Hepatocyte (in vitro differentiated cells): ENCODE results near the gene INTS2. TPM values are rescaled to one million over a fixed set of nuclear protein-coding genes. Genes with fewer than 3 reads are reported as not detected.

Experiments used
- DNase-seq: peaks from one replicate; pipeline ENCODE4 v3.0.0-alpha.2; 2016; ENCODE audit warnings: low spot score
- H2AFZ ChIP-seq: fragments of 200-600 bp; sonication (generic); 2 replicates; pipeline ENCODE4 v1.6.0; 2016; ENCODE audit warnings: antibody characterized with exemption, mild to moderate bottlenecking
- H3K27ac ChIP-seq: fragments of 200-600 bp; sonication (generic); 2 replicates; pipeline ENCODE4 v1.5.1; 2016; ENCODE audit warnings: mild to moderate bottlenecking
- H3K27me3 ChIP-seq: fragments of 200-600 bp; sonication (generic); 2 replicates; pipeline ENCODE4 v1.6.1; 2016
- H3K36me3 ChIP-seq: fragments of 200-600 bp; sonication (generic); replicated peaks from 2 replicates; pipeline ENCODE4 v1.5.1; 2016; ENCODE audit warnings: low read depth; ENCODE audit not compliant: insufficient read depth
- H3K4me1 ChIP-seq: fragments of 200-600 bp; sonication (generic); 2 replicates; pipeline ENCODE4 v1.5.1; 2016; ENCODE audit warnings: mild to moderate bottlenecking, moderate library complexity; ENCODE audit not compliant: insufficient read depth
- H3K4me2 ChIP-seq: fragments of 200-600 bp; sonication (generic); 2 replicates; pipeline ENCODE4 v1.6.0; 2016
- H3K4me3 ChIP-seq: fragments of 200-600 bp; sonication (generic); 2 replicates; pipeline ENCODE4 v1.5.1; 2016; ENCODE audit warnings: mild to moderate bottlenecking
- H3K79me2 ChIP-seq: fragments of 200-600 bp; sonication (generic); 2 replicates; pipeline ENCODE4 v1.6.0; 2017; ENCODE audit warnings: mild to moderate bottlenecking
- H3K9me2 ChIP-seq: fragments of 200-600 bp; sonication (generic); replicated peaks from 2 replicates; pipeline ENCODE4 v1.6.0; 2017; ENCODE audit warnings: mild to moderate bottlenecking; ENCODE audit not compliant: insufficient read depth
- H3K9me3 ChIP-seq: fragments of 200-600 bp; sonication (generic); 2 replicates; pipeline ENCODE4 v1.5.1; 2016; ENCODE audit warnings: low read depth, mild to moderate bottlenecking
- H4K20me1 ChIP-seq: fragments of 200-600 bp; sonication (generic); 2 replicates; pipeline ENCODE4 v1.6.0; 2016; ENCODE audit warnings: mild to moderate bottlenecking; ENCODE audit not compliant: insufficient read depth, poor library complexity, severe bottlenecking
- CTCF ChIP-seq: fragments of 200-600 bp; sonication (generic); IDR thresholded peaks from 2 replicates; pipeline ENCODE4 v1.5.1; 2016; ENCODE audit warnings: antibody characterized with exemption, mild to moderate bottlenecking; ENCODE audit not compliant: poor library complexity
- EZH2 ChIP-seq: fragments of 200-600 bp; sonication (generic); IDR thresholded peaks from 2 replicates; pipeline ENCODE4 v1.6.1; 2016; ENCODE audit warnings: antibody characterized with exemption, mild to moderate bottlenecking, borderline replicate concordance
- EZH2phosphoT487 ChIP-seq: fragments of 200-600 bp; sonication (generic); IDR thresholded peaks from one replicate; pipeline ENCODE4 v1.6.1; 2018; ENCODE audit warnings: antibody characterized with exemption, mild to moderate bottlenecking, low read depth, moderate library complexity; ENCODE audit not compliant: unreplicated experiment, severe bottlenecking
- WGBS: methylation state at CpG from one replicate; pipeline ENCODE4 v1.1.6; 2016; ENCODE audit warnings: low lambda C conversion rate; ENCODE audit errors: missing lambda C conversion rate; 5-methylcytosine and 5-hydroxymethylcytosine counted together
- polyA plus RNA-seq: library from polyadenylated mRNA; unstranded; fragments of >200 nt; fragmentation: Nextera tagmentation; extraction: Ambion mirVana; gene quantifications from 2 replicates; pipeline ENCODE4 v1.2.1, GENCODE V29; 2016
- total RNA-seq: library from RNA; depleted of rRNA; stranded (reverse); fragments of >200 nt; gene quantifications from 2 replicates; pipeline ENCODE4 v1.2.3, GENCODE V29; 2014

Gene INTS2
- total and polyA plus RNA-seq, 2 experiments from 2014 or later = 2.6 to 10.9 TPM

GRCh38 chr17:61834610-61835009 lies 93.2 kb downstream of the INTS2 start:
- H2AFZ ChIP-seq = no peak overlapping the region
- TF ChIP-seq EZH2phosphoT487 (no peak), CTCF (no peak), EZH2 (no peak)
- H3K9me2 ChIP-seq = no peaks in the 10 kb centered on the region

GRCh38 chr17:61833536-61834193 lies 94.1 kb downstream of the INTS2 start:
- Histone ChIP-seq H3K27me3 (no peaks in the 10 kb centered on the region), H3K4me1 (no peaks in the 10 kb centered on the region), H3K4me3 (no peak overlapping the region), H3K9me2 (no peaks in the 10 kb centered on the region), H3K9me3 (no peaks in the 10 kb centered on the region), H4K20me1 (no peaks in the 10 kb centered on the region), H3K27ac (no peak overlapping the region), H3K79me2 (no peaks in the 10 kb centered on the region), H3K36me3 (no peaks in the 10 kb centered on the region), H2AFZ (peak overlapping the region; percentile 10), H3K4me2 (no peak overlapping the region)
- TF ChIP-seq EZH2 = no peak
- WGBS = 79% methylated on average over 7 of the region's 7 CpGs
- no peak for DNase-seq

More at GRCh38 chr17:61834610-61835009, 93.2 kb downstream of the INTS2 start:
- DNase-seq = no peak
- WGBS = 100% methylated on average over 2 of the region's 2 CpGs
- Histone ChIP-seq H3K79me2 (no peaks in the 10 kb centered on the region), H3K9me3 (no peaks in the 10 kb centered on the region), H3K27me3 (no peaks in the 10 kb centered on the region), H3K4me3 (no peak overlapping the region), H4K20me1 (no peaks in the 10 kb centered on the region), H3K4me2 (no peak overlapping the region), H3K4me1 (no peaks in the 10 kb centered on the region), H3K27ac (no peak overlapping the region), H3K36me3 (no peaks in the 10 kb centered on the region)

- Histone ChIP-seq H3K9me3 (no peaks in the 10 kb centered on the region), H3K79me2 (no peaks in the 10 kb centered on the region), H3K9me2 (no peaks in the 10 kb centered on the region), H2AFZ (no peak overlapping the region), H3K4me3 (no peak overlapping the region), H3K36me3 (no peaks in the 10 kb centered on the region), H3K4me2 (no peak overlapping the region), H3K4me1 (no peaks in the 10 kb centered on the region), H3K27ac (no peak overlapping the region), H4K20me1 (no peaks in the 10 kb centered on the region), H3K27me3 (no peaks in the 10 kb centered on the region)
- no peak for DNase-seq
- 97% methylated on average over 3 of the region's 3 CpGs for WGBS
- TF ChIP-seq EZH2 = no peak
- no peak for TF ChIP-seq EZH2phosphoT487
- no peak for TF ChIP-seq CTCF
Measured at GRCh38 chr17:61832463-61832862, 95.3 kb downstream of the INTS2 start.

- no peak for DNase-seq
- Histone ChIP-seq H3K9me2 (no peaks in the 10 kb centered on the region), H3K27ac (no peak overlapping the region), H3K4me3 (no peak overlapping the region), H4K20me1 (no peaks in the 10 kb centered on the region), H3K36me3 (no peaks in the 10 kb centered on the region), H3K79me2 (no peaks in the 10 kb centered on the region), H3K4me1 (no peaks in the 10 kb centered on the region), H3K4me2 (no peak overlapping the region), H2AFZ (no peak overlapping the region), H3K9me3 (no peaks in the 10 kb centered on the region), H3K27me3 (no peaks in the 10 kb centered on the region)
- 100% methylated on average over 1 of the region's 1 CpG for WGBS
- TF ChIP-seq EZH2 (no peak), EZH2phosphoT487 (no peak), CTCF (no peak)
Measured at GRCh38 chr17:61831099-61831498, 96.7 kb downstream of the INTS2 start.
